ENCODE measurements around the gene FAM124A.

FAM124A gene

DNA sequence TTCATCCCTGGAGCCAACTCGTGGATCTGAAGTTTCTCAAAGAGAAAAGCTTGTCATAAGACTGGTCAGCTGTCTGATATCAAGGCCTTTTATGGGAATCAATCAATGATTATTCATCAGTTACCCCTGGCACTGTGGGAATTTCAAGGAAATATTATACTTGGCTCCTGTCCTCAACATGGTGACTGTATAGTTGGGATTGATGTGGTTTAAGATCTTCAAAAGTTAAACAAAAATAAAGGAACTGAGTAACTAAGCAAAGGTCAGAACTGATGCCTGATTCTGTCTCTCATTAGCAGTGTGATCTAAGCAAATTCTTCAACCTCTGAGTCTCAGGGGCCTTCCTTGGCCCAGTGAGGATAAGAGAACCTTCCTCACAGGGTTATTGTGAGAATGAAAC lies 95.1 kb downstream of the FAM124A start:
- peak; percentile 59 for DNase-seq

DNA sequence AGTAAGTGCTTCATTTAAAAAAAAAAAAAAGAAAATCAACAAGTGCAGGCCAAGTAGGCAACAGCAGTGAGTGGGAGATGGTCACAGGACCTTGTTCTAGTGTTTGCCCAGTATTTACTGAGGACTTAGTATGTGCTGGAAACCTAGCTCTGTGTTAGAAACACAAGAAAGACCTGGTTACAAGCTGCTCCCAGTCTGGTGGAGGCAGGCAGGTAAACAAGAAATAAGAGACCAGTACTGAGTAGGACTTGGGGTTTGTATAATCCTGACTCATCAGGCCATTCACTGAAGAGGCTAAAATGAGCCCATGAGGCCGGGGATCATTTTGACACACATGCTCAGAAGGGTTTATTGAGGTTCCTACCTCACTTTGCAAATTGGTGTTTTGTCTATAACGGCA lies 95.8 kb downstream of the FAM124A start:
- no peak for DNase-seq

GRCh38 chr13:51318876-51319275 lies 96.7 kb downstream of the FAM124A start:
- no peak for DNase-seq

DNA sequence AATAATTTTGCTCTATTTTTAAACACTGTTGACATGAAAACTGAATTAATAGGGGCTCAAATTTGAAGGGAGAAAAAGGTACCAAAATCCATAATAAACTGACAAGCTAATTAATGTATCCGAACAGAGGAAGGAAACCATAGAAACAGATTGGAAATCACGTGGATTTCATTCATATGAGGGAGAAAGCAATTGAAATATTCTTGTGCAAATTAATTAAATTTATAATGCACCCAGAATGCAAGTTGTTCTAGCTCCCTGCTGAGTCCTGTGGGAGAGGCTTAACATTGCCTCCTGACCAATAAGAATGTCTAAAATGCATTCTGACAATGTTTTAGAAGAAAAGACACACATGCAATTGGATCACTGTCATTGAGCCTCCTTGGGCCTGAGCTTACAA lies 99.6 kb downstream of the FAM124A start:
- DNase-seq, result no peak

DNA sequence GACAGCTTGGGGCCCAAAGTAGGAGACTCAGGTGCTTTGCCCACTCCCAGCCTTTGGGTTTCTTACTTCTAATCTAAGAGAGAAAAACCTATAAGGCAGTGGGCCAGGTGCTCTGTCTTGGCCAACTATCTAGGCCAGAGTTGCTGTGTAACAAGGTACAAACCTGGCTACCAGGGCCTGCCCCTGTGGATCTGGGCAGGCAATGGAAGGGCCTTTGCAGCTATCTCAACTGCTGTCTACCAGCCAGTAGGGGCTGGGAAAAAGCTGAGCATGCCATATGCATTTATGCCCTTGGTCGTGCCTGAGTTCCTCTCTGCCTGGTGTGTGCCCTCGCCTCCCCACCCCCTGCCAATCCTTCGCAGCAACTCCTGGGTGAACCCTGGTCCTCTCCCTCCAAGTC lies 100.6 kb downstream of the FAM124A start:
- no peak for DNase-seq

DNA sequence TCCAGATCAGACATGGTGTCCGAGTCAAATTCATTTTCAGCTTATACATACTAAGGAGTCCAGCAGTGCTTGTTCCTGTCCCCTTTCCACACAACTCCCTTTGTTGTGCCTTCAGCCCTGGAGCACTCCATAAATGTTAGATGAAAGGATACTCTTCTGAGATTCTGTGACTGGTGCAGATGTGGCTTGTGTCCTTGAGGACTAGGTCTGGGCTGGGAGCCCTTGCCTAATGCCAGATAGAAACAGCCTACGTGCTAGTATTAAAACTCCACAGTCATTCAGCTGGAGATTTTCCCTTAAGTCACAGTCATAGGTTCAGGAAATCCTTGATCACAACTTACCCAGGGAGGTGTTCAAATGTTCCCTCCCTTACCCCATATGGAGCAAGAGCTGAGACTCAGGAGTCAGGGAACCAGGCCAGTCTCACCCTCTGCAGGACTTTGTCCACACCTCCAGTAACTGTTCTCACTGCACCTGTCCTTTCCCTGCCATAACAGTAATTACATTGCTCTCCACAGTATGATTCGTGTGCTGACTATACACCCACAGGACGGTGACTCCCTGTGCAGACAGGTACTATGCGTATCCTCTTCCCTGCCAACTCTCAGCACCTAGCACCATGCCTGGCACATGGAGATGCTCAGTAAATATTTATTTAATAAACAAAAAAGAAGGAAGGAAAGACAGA lies 101.8 kb downstream of the FAM124A start:
- no peak for DNase-seq

GRCh38 chr13:51324714-51325420 lies 102.7 kb downstream of the FAM124A start:
- DNase-seq, result no peak

DNA sequence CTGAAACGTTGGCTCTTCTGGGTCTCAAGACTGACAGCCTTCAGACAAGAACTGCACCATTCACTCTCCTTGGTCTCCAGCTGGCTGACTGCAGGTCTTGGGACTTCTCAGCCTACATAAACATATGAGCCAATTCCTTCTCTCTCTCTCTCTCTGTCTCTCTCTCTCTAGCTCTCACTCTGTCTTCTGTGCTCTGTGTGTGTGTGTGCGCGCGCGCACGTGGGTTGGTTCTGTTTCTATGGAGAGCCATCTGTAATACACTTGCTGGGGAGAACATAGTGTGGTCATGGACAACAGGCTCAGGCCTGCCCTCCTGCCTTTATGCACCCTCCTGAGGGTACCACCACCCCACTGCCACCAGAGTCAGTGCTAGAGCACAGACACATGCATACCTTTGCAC lies 103.6 kb downstream of the FAM124A start:
- DNase-seq, result no peak

GRCh38 chr13:51326777-51327176 lies 104.6 kb downstream of the FAM124A start:
- no peak for DNase-seq

- no peak for DNase-seq
Observed at GRCh38 chr13:51327961-51328360, 105.8 kb downstream of the FAM124A start.

DNA sequence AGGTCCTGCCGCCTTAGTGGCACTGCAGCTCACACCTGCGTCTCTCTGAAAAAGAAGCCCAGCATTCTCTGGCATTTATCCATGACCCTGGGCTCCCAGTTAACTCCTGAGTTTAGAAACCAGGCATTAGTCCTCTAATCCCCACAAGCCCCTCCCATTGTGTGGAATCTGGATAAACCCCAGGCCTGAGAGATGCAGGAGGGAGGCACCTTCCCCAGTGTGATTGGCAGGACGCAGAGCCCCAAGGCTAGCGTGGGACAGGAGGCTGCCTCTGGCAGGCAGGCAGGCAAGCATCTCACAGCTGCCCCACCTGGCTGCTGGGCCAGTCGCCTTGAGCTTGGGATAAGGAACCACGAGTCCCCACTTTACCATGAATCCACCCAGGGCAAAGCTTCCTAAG lies 106.3 kb downstream of the FAM124A start:
- DNase-seq, result no peak

DNA sequence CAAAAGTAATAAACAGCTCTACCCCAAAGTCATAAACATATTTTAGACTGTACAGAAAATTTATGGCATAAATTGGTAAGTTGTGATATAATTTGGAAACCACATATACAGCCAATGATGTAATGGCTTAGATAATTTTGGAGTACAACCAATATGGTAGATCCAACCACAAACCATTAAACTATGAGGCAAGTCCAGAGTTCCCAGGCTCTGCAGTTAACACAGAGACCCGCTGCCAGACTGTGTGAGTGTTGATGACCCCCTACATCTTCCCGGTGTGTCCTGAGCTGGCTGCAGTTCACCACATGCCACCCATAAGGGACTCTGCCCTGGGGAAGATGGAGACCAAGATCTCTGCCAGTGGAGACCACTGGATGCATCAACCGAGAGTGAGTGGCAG lies 107.4 kb downstream of the FAM124A start:
- DNase-seq, result no peak

DNA sequence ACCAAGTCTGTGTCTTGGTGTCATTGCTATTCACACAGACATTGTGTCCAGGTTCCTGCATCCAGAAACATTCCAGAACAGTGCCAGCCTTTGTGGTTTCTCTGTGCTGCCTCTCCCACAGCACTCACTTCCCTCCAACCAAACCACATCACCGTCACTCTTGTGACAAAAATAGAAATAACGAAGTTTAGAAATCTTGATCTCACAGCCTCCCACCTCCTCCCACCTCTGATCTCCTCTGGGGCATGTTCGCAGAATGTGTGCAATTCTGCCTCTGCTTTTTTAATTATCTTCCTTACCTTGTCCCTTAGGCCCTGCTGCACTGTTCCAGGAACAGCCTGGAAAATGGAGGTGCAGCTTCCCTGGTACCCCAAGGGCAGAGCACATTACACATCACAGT lies 108.6 kb downstream of the FAM124A start:
- DNase-seq, result peak; percentile 14

DNA sequence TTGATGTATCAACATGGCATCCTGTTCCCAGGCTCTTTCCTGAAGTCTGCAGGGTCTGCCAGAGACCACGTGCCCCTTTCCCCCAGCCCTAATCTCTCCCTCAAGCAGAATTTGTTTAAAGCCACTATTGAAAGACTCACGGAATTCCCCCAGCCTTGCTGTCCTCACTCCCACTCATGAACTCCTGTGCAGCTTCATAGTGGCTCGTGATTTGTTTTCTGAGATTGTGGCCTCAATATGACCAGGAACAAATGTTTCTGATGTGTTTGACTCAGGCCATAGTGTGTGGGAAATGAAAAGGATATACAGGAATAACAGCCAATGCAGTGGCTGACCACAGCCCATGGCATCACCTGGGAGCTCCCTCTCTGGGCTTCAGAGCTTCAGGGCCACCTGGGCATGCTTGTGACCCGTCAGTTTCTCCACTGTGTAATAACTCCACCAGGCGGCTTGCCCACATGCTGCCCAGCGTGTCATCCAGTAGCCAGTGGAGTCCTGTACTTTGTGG lies 109.2 kb downstream of the FAM124A start:
- no peak for DNase-seq

DNA sequence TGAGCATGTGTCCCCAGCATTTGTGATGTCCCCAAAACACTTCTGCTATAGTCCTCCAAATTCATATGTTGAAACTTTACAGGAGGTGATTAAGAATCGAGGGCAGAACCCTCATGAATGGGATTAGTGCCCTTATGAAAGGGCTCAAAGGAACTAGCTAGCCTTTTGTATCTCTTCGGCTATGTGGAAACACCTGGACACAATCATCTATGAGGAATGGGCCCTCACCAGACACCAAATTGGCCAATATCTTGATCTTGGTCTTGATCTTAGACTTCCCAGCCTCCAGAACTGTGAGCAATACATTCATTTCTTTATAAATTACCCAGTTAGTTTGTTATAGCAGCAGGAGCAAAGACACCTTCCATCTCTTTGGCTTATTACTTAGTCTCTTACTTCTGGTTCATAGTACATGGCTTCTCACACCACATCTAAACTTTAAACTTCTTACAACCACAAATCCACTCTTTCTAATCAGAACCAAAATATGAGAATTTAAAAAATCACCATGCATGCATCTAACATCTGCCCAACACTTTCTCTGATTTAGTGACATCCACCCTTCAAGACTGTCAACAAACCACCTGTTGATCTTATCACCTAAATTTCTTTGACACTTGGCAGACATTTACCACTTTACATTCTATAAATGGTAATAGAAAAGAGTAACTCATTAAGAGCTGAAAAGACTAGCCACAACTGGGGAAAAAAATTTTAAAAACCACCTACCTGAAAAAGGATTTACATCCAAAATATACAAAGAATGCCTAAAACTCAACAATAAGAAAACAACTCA lies 110.6 kb downstream of the FAM124A start:
- DNase-seq, result no peak

- DNase-seq, result no peak
Observed at GRCh38 chr13:51333421-51333820, 111.2 kb downstream of the FAM124A start.

- DNase-seq, result no peak
Observed at GRCh38 chr13:51333826-51334225, 111.6 kb downstream of the FAM124A start.
